Jurkat, Clone E6-1 (cell line): ENCODE measurements around the gene IRF5.
"Not testable (repeated sequence)": the region's sequence is repeated elsewhere in the genome, so short reads cannot be mapped to it uniquely, and the experiment has no call there.

ENCODE experiments used
- DNase-seq: peaks from one replicate; pipeline ENCODE4 v3.0.0-alpha.2; 2011; ENCODE audit warnings: low read depth, low spot score
- H3K4me3 ChIP-seq: 2 replicates; pipeline ENCODE4 v1.5.1; 2011; ENCODE audit warnings: mild to moderate bottlenecking, low read length, control low read depth, moderate library complexity

IRF5 gene

GRCh38 chr7:128904381-128905197 lies 33.1 kb upstream of the IRF5 start:
- DNase-seq, result peak; percentile 77
- 0 out of 2 replicates have a peak overlapping the region, but pooled peaks have one; percentile 11 for H3K4me3 ChIP-seq

DNA sequence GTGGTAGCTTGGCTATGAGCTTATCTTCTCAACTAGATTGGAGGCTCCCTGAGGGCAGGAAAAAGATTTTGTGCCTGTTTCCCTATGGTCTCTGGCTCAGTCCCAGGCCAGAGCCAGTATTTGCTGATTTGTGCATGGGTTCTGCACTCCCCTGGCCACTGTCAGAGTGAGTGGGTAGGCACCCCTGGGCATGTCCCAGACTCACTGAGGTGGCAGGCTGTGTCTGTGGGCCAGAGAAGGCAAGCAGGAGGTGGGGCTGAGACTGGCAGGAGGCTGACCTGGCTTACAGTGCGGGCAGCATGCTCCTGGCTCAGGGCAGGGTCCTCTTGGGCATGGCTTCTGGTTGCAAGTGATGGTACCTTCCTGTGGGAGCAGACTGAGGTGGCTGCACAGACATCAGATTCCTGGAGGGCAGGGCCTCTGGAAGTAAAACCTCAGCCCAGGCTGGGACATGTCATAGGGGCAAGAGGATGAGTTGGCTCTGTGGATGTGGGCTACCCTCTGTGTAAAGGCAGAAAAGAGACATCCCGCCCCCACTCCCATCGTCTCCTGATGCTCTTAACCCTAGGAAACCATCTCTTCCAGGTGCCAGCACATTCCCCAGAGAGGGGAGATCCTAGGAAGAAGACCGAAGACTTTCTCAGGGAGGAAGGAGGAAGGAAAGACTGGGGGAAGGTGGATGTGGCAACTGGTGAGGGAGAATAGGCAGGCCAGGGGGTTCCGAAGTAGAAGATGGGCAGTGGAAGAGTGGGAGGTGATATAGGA lies 31.5 kb upstream of the IRF5 start:
- no peak for DNase-seq

GRCh38 chr7:128906766-128907559 lies 30.8 kb upstream of the IRF5 start:
- no peak overlapping the region for H3K4me3 ChIP-seq
- no peak for DNase-seq

More for the DNA sequence above, 31.5 kb upstream of the IRF5 start:
- no peak overlapping the region for H3K4me3 ChIP-seq

GRCh38 chr7:128908750-128909624 lies 28.7 kb upstream of the IRF5 start:
- H3K4me3 ChIP-seq, result no peak overlapping the region

GRCh38 chr7:128909625-128910568 lies 27.8 kb upstream of the IRF5 start:
- no peak for DNase-seq
- no peak overlapping the region for H3K4me3 ChIP-seq

More at GRCh38 chr7:128908750-128909624, 28.7 kb upstream of the IRF5 start:
- DNase-seq, result no peak

DNA sequence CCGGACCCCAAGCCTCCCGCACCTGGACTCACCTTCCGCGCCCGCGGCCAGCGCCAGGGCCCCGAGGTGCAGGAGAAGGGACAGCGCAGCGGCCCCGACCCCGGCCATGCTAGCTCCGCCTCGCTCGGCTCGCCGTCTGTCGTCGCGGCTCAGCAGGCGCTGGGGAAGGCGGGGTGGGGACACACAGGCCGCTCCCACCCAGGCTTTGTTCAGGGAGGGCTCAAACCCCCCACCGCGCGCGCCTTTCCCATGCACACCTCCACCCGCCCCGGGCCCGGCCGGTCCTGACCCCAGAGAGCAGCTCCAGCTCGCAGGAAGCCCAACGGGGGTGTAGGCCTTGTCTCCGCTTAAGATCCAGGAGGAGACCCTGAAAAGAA lies 27.2 kb upstream of the IRF5 start, which contains the start of gene KCP:
Gene KCP (minus strand): TSS at position 141 of the 377 bp plus-strand sequence. CDS start 33 bp downstream, at position 108.
- no peak for DNase-seq
- H3K4me3 ChIP-seq, result no peak within 1 kb of the TSS

DNA sequence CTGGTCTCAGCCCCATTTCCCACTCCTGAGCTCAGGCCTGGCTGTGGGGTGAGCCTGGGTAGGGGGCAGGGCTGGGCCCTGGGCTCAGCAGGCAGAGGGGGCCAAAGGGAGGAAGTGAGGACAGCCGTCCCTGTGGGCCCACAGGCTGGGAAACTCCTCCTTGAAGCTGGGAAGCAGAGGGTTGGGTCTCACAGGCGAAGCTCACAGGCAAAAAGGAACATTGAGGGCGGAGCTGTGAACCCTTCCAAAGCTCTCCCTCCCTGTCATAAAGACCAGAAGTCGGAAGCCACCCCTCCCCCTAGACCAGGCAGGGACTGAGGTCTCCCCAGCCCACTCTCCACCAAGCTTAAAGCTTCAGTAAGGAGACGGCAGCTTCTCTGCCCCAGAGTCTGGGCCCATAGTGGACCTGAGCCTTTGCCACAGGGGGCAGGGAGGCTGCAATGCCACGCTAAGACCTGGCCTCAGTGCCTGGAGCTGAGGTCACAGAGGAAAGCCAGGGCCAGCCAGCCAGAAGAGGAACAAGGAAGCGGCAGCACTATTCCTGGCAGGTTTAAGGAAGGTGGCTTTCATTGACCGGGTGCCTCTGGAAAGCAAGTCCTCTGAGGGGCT lies 26.2 kb upstream of the IRF5 start:
- no peak for DNase-seq
- no peak overlapping the region for H3K4me3 ChIP-seq

DNA sequence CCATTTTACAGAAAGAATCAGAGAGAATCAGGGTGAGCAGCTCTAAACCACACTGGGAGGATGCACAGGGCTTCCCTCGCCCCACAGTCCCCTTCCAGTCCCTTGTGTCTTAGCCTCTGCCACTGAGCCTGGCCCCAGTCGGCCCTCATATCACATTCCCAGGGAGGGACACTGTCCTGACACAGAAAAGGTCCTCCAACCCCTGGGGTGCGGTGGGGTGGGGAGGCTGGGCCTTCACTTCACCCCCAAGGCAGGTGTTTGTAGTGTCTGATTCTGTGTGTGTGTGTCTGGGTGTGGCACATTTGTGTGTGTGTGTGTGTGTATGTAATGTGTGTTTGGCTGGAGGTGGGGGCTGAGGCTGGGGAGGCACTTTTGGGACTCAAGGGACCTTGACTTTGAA lies 25.4 kb upstream of the IRF5 start:
- DNase-seq, result no peak
- no peak overlapping the region for H3K4me3 ChIP-seq

- DNase-seq, H3K4me3 ChIP-seq: not testable (repeated sequence)
Measured at GRCh38 chr7:128912709-128913495, 24.8 kb upstream of the IRF5 start.

DNA sequence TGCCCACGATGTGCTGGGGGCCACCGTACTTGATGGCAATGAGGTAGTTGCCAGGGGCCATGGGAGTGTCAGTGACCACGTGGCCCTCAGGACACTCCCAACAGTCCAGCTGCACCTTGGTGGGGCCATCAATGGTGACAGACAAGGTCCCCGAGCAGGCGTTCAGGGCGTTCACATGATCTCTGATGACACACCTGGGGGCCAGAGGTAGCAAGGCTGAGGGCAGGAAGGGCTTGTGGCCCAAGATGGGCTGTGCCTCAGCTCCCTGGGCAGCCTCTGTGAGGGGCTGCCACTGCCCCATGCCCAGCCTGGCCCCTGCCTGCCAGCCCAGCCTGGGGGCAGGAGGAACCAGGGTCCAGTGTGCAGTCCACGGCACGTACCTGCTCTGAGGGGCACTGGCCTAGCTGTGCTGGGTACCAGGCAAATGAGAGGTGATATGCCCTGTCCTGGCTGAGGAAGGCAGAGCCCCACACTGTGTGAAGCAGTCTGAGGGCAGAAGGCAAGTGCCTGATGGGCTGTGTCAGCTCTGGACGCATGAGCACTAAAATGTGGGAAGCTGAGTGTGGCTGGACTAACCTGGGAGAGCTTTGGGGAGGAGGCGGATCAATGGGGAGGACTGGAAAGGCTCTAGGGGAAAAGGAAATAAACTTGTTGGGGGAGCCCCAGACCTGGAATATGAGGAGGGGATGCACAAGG lies 23.7 kb upstream of the IRF5 start:
- DNase-seq, result no peak
- no peak overlapping the region for H3K4me3 ChIP-seq

GRCh38 chr7:128914566-128915151 lies 23.1 kb upstream of the IRF5 start:
- no peak for DNase-seq

GRCh38 chr7:128915271-128915819 lies 22.4 kb upstream of the IRF5 start:
- H3K4me3 ChIP-seq, result no peak overlapping the region
- no peak for DNase-seq

More at GRCh38 chr7:128914566-128915151, 23.1 kb upstream of the IRF5 start:
- H3K4me3 ChIP-seq, result no peak overlapping the region

- DNase-seq, result no peak
- no peak overlapping the region for H3K4me3 ChIP-seq
Measured at GRCh38 chr7:128915841-128916642, 21.7 kb upstream of the IRF5 start.

DNA sequence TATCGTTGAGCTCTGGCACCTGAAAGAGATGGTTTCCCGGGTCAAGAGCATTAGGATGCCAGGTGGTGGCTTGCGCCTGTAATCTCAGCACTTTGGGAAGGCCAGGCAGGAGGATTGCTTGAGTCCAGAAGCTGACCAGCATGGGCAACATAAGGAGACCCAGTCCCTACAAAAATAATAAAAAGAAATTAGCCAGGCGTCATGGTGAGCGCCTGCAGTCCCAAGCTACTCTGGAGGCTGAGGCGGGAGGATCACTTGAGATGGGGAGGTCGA lies 21.1 kb upstream of the IRF5 start:
- no peak overlapping the region for H3K4me3 ChIP-seq
- DNase-seq, result no peak

DNA sequence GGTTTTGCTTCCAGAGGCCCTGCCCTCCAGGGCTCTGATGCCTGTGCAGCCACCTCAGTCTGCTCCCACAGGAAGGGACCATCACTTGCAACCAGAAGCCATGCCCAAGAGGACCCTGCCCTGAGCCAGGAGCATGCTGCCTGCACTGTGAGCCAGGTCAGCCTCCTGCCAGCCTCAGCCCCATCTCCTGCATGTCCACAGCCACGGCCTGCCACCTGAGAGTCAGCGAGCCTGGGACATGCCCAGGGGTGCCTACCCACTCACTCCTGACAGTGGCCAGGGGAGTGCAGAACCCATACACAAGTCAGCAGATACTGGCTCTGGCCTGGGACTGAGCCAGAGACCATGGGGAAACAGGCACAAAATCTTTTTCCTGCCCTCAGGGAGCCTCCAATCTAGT lies 20.6 kb upstream of the IRF5 start:
- no peak overlapping the region for H3K4me3 ChIP-seq
- DNase-seq, result no peak
